Measurements from ENCODE around the gene MAGEB10. TPM values are rescaled to one million over a fixed set of nuclear protein-coding genes. Genes with fewer than 3 reads are reported as not detected.

MAGEB10 gene
- polyA plus RNA-seq, 1 donor (not counting 4 experiments of a cell fraction or from before 2014, with no cell fraction given): not detected

- no peak overlapping the region for H2AFZ ChIP-seq (ENCODE audit: control insufficient read depth, low read length)
- H3K9me3 ChIP-seq (ENCODE audit: control insufficient read depth, low read depth, low read length): no peaks in the 10 kb centered on the region
- dilution Hi-C loops (cut with MboI; ENCODE audit: extremely low pct_ligation_motif_present, low sequenced_read_pairs): no loop called here
- DNase-seq (ENCODE audit: low read depth, low spot score): no peak
- no peaks in the 10 kb centered on the region for H3K36me3 ChIP-seq (ENCODE audit: control insufficient read depth in 2 of 2, extremely low read depth in 1 of 2, insufficient read depth in 2 of 2, low read length in 2 of 2)
- no peak for FAIRE-seq
- TF ChIP-seq EZH2 (IDR thresholded peaks at IDR 0.05; ENCODE audit: low read length): no peak
- TF ChIP-seq, protein P1, sequence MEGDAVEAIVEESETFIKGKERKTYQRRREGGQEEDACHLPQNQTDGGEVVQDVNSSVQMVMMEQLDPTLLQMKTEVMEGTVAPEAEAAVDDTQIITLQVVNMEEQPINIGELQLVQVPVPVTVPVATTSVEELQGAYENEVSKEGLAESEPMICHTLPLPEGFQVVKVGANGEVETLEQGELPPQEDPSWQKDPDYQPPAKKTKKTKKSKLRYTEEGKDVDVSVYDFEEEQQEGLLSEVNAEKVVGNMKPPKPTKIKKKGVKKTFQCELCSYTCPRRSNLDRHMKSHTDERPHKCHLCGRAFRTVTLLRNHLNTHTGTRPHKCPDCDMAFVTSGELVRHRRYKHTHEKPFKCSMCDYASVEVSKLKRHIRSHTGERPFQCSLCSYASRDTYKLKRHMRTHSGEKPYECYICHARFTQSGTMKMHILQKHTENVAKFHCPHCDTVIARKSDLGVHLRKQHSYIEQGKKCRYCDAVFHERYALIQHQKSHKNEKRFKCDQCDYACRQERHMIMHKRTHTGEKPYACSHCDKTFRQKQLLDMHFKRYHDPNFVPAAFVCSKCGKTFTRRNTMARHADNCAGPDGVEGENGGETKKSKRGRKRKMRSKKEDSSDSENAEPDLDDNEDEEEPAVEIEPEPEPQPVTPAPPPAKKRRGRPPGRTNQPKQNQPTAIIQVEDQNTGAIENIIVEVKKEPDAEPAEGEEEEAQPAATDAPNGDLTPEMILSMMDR (optimal IDR thresholded peaks at IDR 0.05 in 1 of 3, IDR thresholded peaks at IDR 0.05 in 1 of 3, conservative IDR thresholded peaks at IDR 0.05 in 1 of 3; ENCODE audit: extremely low read depth in 1 of 3, insufficient read depth in 2 of 3, low read length in 3 of 3): no peak
- no peaks in the 10 kb centered on the region for H3K4me1 ChIP-seq (ENCODE audit: control insufficient read depth, extremely low read depth, insufficient read depth, low read length)
- H3K9me1 ChIP-seq (ENCODE audit: control insufficient read depth, extremely low read depth, insufficient read depth, low read length): no peaks in the 10 kb centered on the region
- H4K20me1 ChIP-seq (ENCODE audit: control insufficient read depth, extremely low read depth, insufficient read depth, low read length): no peaks in the 10 kb centered on the region
- H3K4me3 ChIP-seq (ENCODE audit: control insufficient read depth in 2 of 3, extremely low read depth in 1 of 3, insufficient read depth in 2 of 3, low read depth in 1 of 3, low read length in 3 of 3): no peak overlapping the region
- no peak overlapping the region for H3K27ac ChIP-seq (ENCODE audit: control insufficient read depth, insufficient read depth, low read length)
- H3K4me2 ChIP-seq (ENCODE audit: control insufficient read depth, extremely low read depth, insufficient read depth, low read depth, low read length): no peak overlapping the region
- no peaks in the 10 kb centered on the region for H3K79me2 ChIP-seq (ENCODE audit: control insufficient read depth, insufficient read depth, low read length)
- no peaks in the 10 kb centered on the region for H3K27me3 ChIP-seq (ENCODE audit: control insufficient read depth, extremely low read depth, insufficient read depth, low read length)
- H3K9ac ChIP-seq (ENCODE audit: control insufficient read depth, extremely low read depth, insufficient read depth, low read length): no peak overlapping the region
Observed at GRCh38 chrX:27838185-27838584, 30.4 kb downstream of the MAGEB10 start.

DNA sequence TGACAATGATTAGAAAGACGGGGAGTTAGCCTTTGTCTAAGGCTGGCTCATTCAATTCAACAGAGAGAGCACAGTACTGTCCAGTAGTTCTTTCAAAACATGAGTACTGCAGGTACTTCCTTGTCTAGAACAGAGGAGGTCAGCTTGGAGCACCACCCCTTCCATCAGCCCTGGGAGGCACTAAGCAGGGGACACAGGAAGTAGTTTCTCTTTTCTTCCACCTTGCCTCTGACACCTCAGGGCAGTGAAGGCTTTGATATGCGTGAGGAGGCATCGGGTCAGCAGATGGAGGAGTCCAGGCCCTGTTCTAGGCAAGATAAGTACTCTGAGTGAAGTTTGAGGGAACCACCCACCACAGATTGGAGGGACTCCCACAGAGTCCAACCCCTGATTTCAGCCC, 33.1 kb downstream of the MAGEB10 start:
- Histone ChIP-seq H3K27ac (ENCODE audit: control insufficient read depth, insufficient read depth, low read length) (no peak overlapping the region), H3K27me3 (ENCODE audit: control insufficient read depth, extremely low read depth, insufficient read depth, low read length) (no peaks in the 10 kb centered on the region), H3K9me3 (ENCODE audit: control insufficient read depth, low read depth, low read length) (no peaks in the 10 kb centered on the region), H4K20me1 (ENCODE audit: control insufficient read depth, extremely low read depth, insufficient read depth, low read length) (no peaks in the 10 kb centered on the region), H3K36me3 (ENCODE audit: control insufficient read depth in 2 of 2, extremely low read depth in 1 of 2, insufficient read depth in 2 of 2, low read length in 2 of 2) (no peaks in the 10 kb centered on the region), H3K4me3 (ENCODE audit: control insufficient read depth in 2 of 3, extremely low read depth in 1 of 3, insufficient read depth in 2 of 3, low read depth in 1 of 3, low read length in 3 of 3) (no peak overlapping the region), H3K9me1 (ENCODE audit: control insufficient read depth, extremely low read depth, insufficient read depth, low read length) (no peaks in the 10 kb centered on the region), H3K79me2 (ENCODE audit: control insufficient read depth, insufficient read depth, low read length) (no peaks in the 10 kb centered on the region), H3K9ac (ENCODE audit: control insufficient read depth, extremely low read depth, insufficient read depth, low read length) (no peak overlapping the region), H3K4me2 (ENCODE audit: control insufficient read depth, extremely low read depth, insufficient read depth, low read depth, low read length) (no peak overlapping the region), H2AFZ (ENCODE audit: control insufficient read depth, low read length) (no peak overlapping the region), H3K4me1 (ENCODE audit: control insufficient read depth, extremely low read depth, insufficient read depth, low read length) (no peaks in the 10 kb centered on the region)
- FAIRE-seq (no peak), DNase-seq (ENCODE audit: low read depth, low spot score) (no peak)
- TF ChIP-seq EZH2 (IDR thresholded peaks at IDR 0.05; ENCODE audit: low read length): no peak
- TF ChIP-seq, protein P1 (optimal IDR thresholded peaks at IDR 0.05 in 1 of 3, IDR thresholded peaks at IDR 0.05 in 1 of 3, conservative IDR thresholded peaks at IDR 0.05 in 1 of 3; ENCODE audit: extremely low read depth in 1 of 3, insufficient read depth in 2 of 3, low read length in 3 of 3): no peak
- dilution Hi-C loops (cut with MboI; ENCODE audit: extremely low pct_ligation_motif_present, low sequenced_read_pairs): no loop called here

Data from keratinocyte (primary cell).